BLaER1 treated with 17β-estradiol and CSF1 and Interleukin-3, amounts not matched to agents 10 nM and 100 nM (cell line): ENCODE data around the gene SENP2.

ENCODE experiments used
- H3K27ac ChIP-seq, 11 experiments: shearing (Covaris generic); formaldehyde crosslinking; 2 replicates each; pipeline ENCODE4 v1.8.1; 2022
- H3K27me3 ChIP-seq, 11 experiments: shearing (Covaris generic); formaldehyde crosslinking; 2 replicates each; pipeline ENCODE4 v1.8.1; 2022
- H3K36me3 ChIP-seq, 11 experiments: shearing (Covaris generic); formaldehyde crosslinking; 2 replicates each; pipeline ENCODE4 v1.8.1; 2022
- H3K4me1 ChIP-seq, 10 experiments: shearing (Covaris generic); formaldehyde crosslinking; 2 replicates each; pipeline ENCODE4 v1.8.1; 2022
- H3K4me2 ChIP-seq, 11 experiments: shearing (Covaris generic); formaldehyde crosslinking; 2 replicates each; pipeline ENCODE4 v1.8.1; 2022
- H3K4me3 ChIP-seq, 10 experiments: shearing (Covaris generic); formaldehyde crosslinking; 2 replicates each; pipeline ENCODE4 v1.8.1; 2022
- H3K9ac ChIP-seq, 11 experiments: shearing (Covaris generic); formaldehyde crosslinking; 2 replicates each; pipeline ENCODE4 v1.8.1; 2022
- H3K9me3 ChIP-seq, 11 experiments: shearing (Covaris generic); formaldehyde crosslinking; replicated peaks in 1 of 11; 2 replicates each; pipeline ENCODE4 v1.8.1; 2022
- H4K20me1 ChIP-seq, 11 experiments: shearing (Covaris generic); formaldehyde crosslinking; 2 replicates each; pipeline ENCODE4 v1.8.1; 2022
- Cebpa-rat ChIP-seq, 11 experiments: shearing (Covaris generic); IDR thresholded peaks; 2 replicates each; pipeline ENCODE4 v1.8.1; 2022

SENP2 gene

DNA sequence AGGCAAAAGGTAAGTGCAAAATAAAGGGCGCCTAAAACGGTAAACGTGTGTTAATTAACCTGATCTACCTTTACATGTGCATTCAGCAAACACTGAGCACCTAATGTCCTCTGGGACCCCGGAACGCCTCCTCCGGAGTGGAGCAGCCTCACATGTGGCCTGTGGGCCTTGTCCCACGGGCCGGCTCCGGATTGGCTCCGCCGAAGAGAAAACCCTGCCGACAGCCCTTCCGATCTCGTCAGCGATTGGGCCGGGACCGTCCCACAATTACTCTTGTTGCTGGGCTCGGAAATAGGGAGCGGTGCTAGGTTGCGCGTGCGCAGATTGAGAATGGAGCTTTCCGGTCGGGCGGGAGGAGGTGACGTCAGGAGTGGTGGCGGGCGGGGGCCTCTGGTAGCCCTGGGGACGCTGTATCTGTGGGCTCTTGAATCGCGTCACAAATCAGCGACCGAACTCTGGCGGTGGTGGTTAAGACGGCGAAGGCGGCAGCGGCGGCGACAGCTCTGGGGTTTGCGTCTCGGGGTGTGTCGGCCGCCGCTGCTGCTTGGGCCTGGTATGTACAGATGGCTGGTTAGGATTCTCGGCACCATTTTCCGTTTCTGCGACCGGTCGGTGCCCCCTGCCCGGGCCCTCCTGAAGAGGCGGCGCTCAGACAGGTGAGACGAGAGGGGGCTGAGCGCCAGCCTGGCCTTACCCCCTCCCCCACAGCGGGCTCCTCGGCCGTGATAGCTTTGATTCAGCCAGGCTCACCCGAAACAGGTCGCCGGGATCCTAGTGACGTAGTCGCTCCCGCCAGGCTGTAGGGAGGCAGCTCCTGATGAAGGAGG, at the start of gene SENP2:
Gene SENP2 (plus strand): TSS at position 437 of the 827 bp plus-strand sequence. CDS start 119 bp downstream, at position 556.
- peak within 1 kb of the TSS; percentile 73 to 98 (median 92) for H3K4me3 ChIP-seq
- H3K4me1 ChIP-seq, result peaks cover 27 to 39% (median 35%) of the 10 kb centered on the region in 10 experiments
- peaks cover 0 to 23% (median 12%) of the 10 kb centered on the region in 11 experiments; a peak in 13 of 22 replicates for H3K36me3 ChIP-seq
- peaks cover 0 to 24% (median 0%) of the 10 kb centered on the region in 11 experiments; a peak in 8 of 22 replicates for H4K20me1 ChIP-seq
- peak within 1 kb of the TSS; percentile 87 to 97 (median 92) for H3K9ac ChIP-seq
- no peak for TF ChIP-seq Cebpa-rat (IDR thresholded peaks at IDR 0.05)
- H3K4me2 ChIP-seq, result peak within 1 kb of the TSS; percentile 81 to 98 (median 94)
- no peaks in the 10 kb centered on the region for H3K9me3 ChIP-seq
- peak within 1 kb of the TSS; percentile 79 to 93 (median 88) for H3K27ac ChIP-seq
- H3K27me3 ChIP-seq, result no peaks in the 10 kb centered on the region

DNA sequence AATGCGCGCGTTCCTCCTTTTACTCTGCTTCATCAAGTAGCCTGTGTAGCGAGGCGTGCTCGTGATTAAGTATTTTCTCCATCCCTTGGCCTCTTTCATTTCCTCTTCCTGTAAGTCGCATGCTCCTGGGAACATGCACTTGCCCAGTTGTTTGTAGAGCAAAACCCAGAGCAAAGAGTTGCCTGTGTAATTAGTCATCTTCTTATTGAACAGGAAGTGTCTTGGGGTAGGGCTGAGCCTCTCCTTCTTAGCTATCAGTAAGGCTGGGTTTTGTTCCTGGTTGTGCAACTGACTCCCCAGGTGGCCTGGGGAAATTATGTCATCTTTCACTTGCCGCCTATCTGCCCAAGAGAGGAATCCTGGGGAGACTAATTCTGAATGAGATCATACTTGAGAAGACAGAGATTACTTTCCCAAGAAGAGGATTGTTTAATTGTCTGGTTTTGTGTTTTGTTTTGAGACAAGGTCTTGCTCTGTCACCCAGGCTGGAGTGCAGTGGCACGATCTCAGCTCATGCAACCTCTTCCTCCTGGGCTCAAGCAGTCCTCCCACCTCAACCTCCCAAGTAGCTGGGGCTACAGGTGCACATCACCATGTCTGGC, 48.6 kb upstream of the SENP2 start:
- Histone ChIP-seq H3K4me2 (peak overlapping the region; percentile 59 to 88 (median 71)), H3K27me3 (no peaks in the 10 kb centered on the region), H3K4me1 (peaks cover 18 to 26% (median 23%) of the 10 kb centered on the region in 10 experiments), H3K9me3 (no peaks in the 10 kb centered on the region), H3K4me3 (peak overlapping the region in 1 of 10 experiments; percentile 20; a peak in 1 of 20 replicates), H3K9ac (peak overlapping the region in 10 of 11 experiments; percentile 47 to 80 (median 69); a peak in 17 of 22 replicates), H4K20me1 (no peaks in the 10 kb centered on the region), H3K36me3 (no peaks in the 10 kb centered on the region), H3K27ac (peak overlapping the region; percentile 65 to 92 (median 85); a peak in 21 of 22 replicates)
- peak in 9 of 11 experiments; percentile 84 to 98 (median 93); a peak in 18 of 22 replicates for TF ChIP-seq Cebpa-rat (IDR thresholded peaks at IDR 0.05)

DNA sequence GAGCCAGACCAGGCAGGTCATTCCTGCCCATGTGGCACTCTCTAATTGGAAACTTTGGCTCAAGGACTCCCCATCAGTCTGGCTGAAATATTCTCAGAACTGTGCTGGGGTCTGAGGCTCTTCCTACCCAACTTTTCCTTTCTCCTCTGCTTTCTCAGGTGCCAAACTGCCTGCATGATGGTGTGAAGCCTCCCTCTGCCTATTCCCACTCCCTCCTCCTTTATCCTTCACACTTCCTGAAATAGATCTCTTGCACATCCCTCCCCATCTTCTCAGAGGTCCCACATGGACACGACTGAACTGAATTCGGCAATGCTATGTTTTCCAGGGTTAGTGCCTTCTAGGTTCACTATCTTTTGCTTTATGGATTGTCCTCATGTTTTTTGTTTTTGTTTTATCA, 46.2 kb upstream of the SENP2 start:
- H3K4me1 ChIP-seq, result peaks cover 18 to 26% (median 23%) of the 10 kb centered on the region in 10 experiments
- H4K20me1 ChIP-seq, result no peaks in the 10 kb centered on the region
- H3K36me3 ChIP-seq, result no peaks in the 10 kb centered on the region
- no peaks in the 10 kb centered on the region for H3K9me3 ChIP-seq
- no peak overlapping the region; a peak in 1 of 22 replicates for H3K9ac ChIP-seq
- H3K4me3 ChIP-seq, result no peak overlapping the region
- no peaks in the 10 kb centered on the region for H3K27me3 ChIP-seq
- peak overlapping the region in 5 of 11 experiments; percentile 5 to 60 (median 48); a peak in 7 of 22 replicates for H3K27ac ChIP-seq
- no peak overlapping the region for H3K4me2 ChIP-seq
- TF ChIP-seq Cebpa-rat (IDR thresholded peaks at IDR 0.05), result no peak

DNA sequence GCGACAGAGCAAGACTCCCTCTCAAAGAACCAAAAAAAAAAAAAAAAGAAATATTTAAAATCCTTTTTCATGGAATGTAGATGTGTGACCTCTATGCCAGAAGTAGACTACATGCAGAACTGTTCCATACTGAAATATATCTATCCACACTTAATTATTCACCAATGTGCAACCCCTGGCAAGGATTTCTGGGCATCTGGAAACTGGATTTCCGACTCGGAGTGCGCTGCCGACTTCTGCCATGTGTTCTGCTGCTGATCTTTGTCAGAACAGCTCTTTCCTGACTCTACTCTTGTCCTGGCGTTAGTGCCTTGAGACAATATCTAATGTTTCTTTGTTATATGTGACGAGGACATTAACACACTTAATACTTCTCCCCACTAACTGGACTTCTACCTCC, 45.4 kb upstream of the SENP2 start:
- TF ChIP-seq Cebpa-rat (IDR thresholded peaks at IDR 0.05), result no peak

DNA sequence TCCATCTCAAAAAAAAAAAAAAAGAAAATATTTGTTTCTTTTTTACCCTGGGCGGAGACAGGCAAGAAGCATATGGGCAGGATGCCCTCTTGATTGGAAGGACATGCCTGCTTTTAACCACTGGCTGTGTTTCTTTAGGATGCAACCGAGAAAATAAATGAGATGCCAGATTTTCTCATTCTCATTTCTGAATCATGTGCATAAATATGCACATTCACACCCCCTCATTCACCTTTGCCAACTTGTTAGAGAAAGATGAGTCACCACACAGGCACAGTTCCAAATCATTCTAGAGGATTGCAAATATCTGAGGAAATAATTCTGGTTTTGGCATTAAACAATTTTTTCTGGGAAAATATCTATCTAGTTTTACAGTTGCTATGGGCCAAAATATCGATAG, 37.0 kb upstream of the SENP2 start:
- H3K9me3 ChIP-seq, result no peaks in the 10 kb centered on the region
- no peaks in the 10 kb centered on the region for H3K27me3 ChIP-seq
- TF ChIP-seq Cebpa-rat (IDR thresholded peaks at IDR 0.05), result no peak
- peaks cover 0 to 16% (median 6%) of the 10 kb centered on the region in 10 experiments; a peak in 10 of 20 replicates for H3K4me1 ChIP-seq
- H3K27ac ChIP-seq, result no peak overlapping the region
- H3K9ac ChIP-seq, result no peak overlapping the region
- H4K20me1 ChIP-seq, result no peaks in the 10 kb centered on the region
- H3K4me2 ChIP-seq, result peak overlapping the region in 1 of 11 experiments; percentile 9; a peak in 1 of 22 replicates
- H3K4me3 ChIP-seq, result no peak overlapping the region
- H3K36me3 ChIP-seq, result no peaks in the 10 kb centered on the region

More for the DNA sequence above, 45.4 kb upstream of the SENP2 start:
- H4K20me1 ChIP-seq, result no peaks in the 10 kb centered on the region
- no peaks in the 10 kb centered on the region for H3K9me3 ChIP-seq
- peak overlapping the region in 1 of 11 experiments; percentile 58; a peak in 3 of 22 replicates for H3K27ac ChIP-seq
- no peaks in the 10 kb centered on the region for H3K27me3 ChIP-seq
- H3K9ac ChIP-seq, result no peak overlapping the region
- peaks cover 18 to 26% (median 23%) of the 10 kb centered on the region in 10 experiments for H3K4me1 ChIP-seq
- H3K4me3 ChIP-seq, result no peak overlapping the region
- H3K36me3 ChIP-seq, result no peaks in the 10 kb centered on the region
- no peak overlapping the region for H3K4me2 ChIP-seq

DNA sequence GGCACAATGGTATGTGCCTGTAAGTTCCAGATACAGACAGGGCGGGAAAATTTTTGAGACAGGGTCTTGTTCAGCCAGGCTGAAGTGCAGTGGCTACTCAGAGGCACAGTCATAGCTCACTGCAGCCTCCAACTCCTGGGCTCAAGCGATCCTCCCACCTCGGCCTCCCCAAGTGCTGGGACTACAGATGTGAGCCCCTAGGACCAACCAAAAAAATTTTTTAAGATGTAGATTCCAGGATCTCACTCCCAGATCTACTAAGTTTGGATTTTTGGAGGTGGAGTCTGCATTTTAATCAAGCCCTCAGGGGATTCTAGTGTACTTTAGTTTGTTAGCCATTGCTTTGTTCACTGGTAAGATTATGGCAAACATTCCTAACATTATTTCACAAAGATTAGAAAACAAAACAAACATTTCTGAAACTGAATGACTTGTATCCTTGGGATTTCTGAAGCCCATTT, 36.4 kb upstream of the SENP2 start:
- Histone ChIP-seq H3K9me3 (no peaks in the 10 kb centered on the region), H3K27me3 (no peaks in the 10 kb centered on the region), H3K4me2 (no peak overlapping the region), H4K20me1 (no peaks in the 10 kb centered on the region), H3K27ac (no peak overlapping the region), H3K4me3 (no peak overlapping the region), H3K36me3 (no peaks in the 10 kb centered on the region), H3K9ac (no peak overlapping the region), H3K4me1 (peaks cover 0 to 16% (median 6%) of the 10 kb centered on the region in 10 experiments; a peak in 10 of 20 replicates)
- TF ChIP-seq Cebpa-rat (IDR thresholded peaks at IDR 0.05), result no peak

DNA sequence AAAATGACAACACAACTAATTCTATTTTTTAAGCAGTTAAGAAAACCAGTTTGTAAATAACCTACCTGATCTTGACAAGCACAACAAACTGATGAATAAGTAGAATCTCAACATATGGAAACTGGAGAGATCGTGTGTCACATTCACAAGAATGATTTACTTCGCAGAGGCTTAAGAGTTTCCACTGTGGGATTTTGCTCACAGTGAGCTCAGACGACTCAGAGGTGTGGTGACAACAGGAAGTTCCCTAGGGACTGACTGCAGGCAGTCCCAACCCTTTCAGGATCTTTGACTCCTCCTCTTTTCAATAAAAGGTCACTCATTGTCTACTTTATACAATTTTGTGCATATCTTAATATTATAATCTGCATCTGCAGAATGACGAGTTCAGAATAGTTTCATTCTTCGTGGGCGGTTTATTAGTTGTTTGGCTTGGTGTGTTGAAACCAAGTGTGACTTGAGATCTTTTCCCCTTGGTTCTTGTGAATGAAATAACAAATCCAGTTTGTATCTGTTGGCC, 33.7 kb upstream of the SENP2 start, which contains the start of gene LIPH:
Gene LIPH (minus strand): TSS at position 231 of the 520 bp plus-strand sequence. CDS start 117 bp downstream, at position 114.
- no peak within 1 kb of the TSS for H3K27ac ChIP-seq
- no peak within 1 kb of the TSS for H3K9ac ChIP-seq
- H3K27me3 ChIP-seq, result no peaks in the 10 kb centered on the region
- H3K36me3 ChIP-seq, result no peaks in the 10 kb centered on the region
- TF ChIP-seq Cebpa-rat (IDR thresholded peaks at IDR 0.05), result no peak
- no peaks in the 10 kb centered on the region for H3K9me3 ChIP-seq
- no peak within 1 kb of the TSS for H3K4me3 ChIP-seq
- H3K4me1 ChIP-seq, result peaks cover 0 to 16% (median 6%) of the 10 kb centered on the region in 10 experiments; a peak in 10 of 20 replicates
- H3K4me2 ChIP-seq, result peak within 1 kb of the TSS in 5 of 11 experiments; percentile 7 to 18 (median 12); a peak in 4 of 22 replicates
- H4K20me1 ChIP-seq, result no peaks in the 10 kb centered on the region

DNA sequence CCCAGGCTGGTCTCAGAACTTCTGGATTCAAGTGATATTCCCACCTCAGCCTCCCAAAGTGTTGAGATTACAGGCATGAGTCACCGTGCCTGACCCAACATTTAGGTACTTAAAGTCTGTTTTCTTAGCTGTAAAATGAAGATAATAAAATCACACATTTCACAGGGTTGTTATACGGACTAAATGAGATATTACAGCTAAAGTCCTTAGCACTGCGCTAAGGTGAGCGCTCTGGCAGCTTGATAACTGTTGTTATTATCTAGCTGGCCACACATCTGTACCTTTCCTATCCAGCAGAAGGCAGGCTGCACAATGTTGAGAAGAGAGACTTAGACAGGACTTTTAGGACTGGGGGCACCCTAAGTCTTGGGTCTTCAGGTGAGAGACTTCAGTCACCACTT, 31.0 kb upstream of the SENP2 start:
- Histone ChIP-seq H3K4me1 (peaks cover 0 to 10% (median 6%) of the 10 kb centered on the region in 10 experiments; a peak in 11 of 20 replicates), H3K36me3 (no peaks in the 10 kb centered on the region), H3K9me3 (0 out of 22 replicates have a peak, but pooled peaks cover 0 to 4% (median 0%) of the 10 kb centered on the region in 11 experiments), H3K9ac (no peak overlapping the region), H3K4me2 (no peak overlapping the region), H3K27me3 (no peaks in the 10 kb centered on the region; a peak in 2 of 22 replicates), H4K20me1 (no peaks in the 10 kb centered on the region), H3K27ac (no peak overlapping the region), H3K4me3 (no peak overlapping the region)
- no peak for TF ChIP-seq Cebpa-rat (IDR thresholded peaks at IDR 0.05)
